Measurements from ENCODE around the gene NUTM1. TPM values are rescaled to one million over a fixed set of nuclear protein-coding genes. Genes with fewer than 3 reads are reported as not detected.

Gene NUTM1
- total and polyA plus RNA-seq, 2 of the 13 experiments (the other 11 are each of a cell fraction or from before 2014, with no cell fraction given): not detected

DNA sequence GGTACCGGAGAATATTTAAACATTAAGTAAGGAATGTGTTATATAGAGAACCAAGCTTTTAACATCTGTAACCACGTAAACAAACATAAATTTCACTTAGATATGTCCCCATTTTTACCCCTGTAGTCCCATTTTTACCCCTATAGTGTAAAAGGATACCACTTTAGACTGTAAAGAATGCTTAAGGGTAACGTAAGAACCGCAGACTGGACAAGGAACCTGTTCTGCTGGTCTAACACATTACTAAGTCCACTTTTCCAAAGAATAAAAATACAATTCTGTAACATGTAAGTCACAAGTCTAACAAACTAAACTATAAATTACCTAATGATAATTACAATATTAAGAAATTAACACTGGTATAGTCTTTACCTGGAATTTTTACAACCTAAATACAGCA, 8.4 kb upstream of the NUTM1 start:
- Histone ChIP-seq H3K9me3 (ENCODE audit: low read length) (no peaks in the 10 kb centered on the region), H3K4me2 (ENCODE audit: low read depth, low read length) (no peak overlapping the region), H3K27me3 (ENCODE audit: control insufficient read depth in 1 of 2, insufficient read depth in 2 of 2, low read length in 2 of 2) (no peaks in the 10 kb centered on the region; a peak in 1 of 5 replicates), H3K4me3 (replicated peaks in 1 of 3; ENCODE audit: insufficient read depth in 1 of 3, low read depth in 2 of 3, low read length in 3 of 3) (no peak overlapping the region), H3K9ac (ENCODE audit: insufficient read depth, low read depth, low read length) (no peak overlapping the region), H2AFZ (ENCODE audit: low read length) (no peak overlapping the region), H3K36me3 (replicated peaks in 1 of 2; ENCODE audit: control insufficient read depth in 1 of 2, insufficient read depth in 2 of 2, low read length in 2 of 2) (0 out of 5 replicates have a peak, but pooled peaks cover 0 to 3% of the 10 kb centered on the region in 2 experiments), H3K4me1 (ENCODE audit: insufficient read depth, low read length) (peaks cover 36% of the 10 kb centered on the region), H3K79me2 (ENCODE audit: insufficient read depth, low read length) (no peaks in the 10 kb centered on the region), H4K20me1 (ENCODE audit: insufficient read depth, low read length) (no peaks in the 10 kb centered on the region), H3K27ac (ENCODE audit: extremely low read length, insufficient read depth, low read length) (no peak overlapping the region)
- 97% methylated on average over 4 of the region's 4 CpGs for WGBS (ENCODE audit: low lambda C conversion rate)
- ChIA-PET POLR2A (no interaction called here), CTCF (ENCODE audit: low intra/inter-chr PET ratio, low total read pairs) (no interaction called here)
- in situ Hi-C loops (cut with HindIII; ENCODE audit: extremely low pct_ligation_motif_present, low pct_unique_long_range_greater_than_20kb) (no loop called here), intact Hi-C loops (cut with micrococcal nuclease; ENCODE audit: unreplicated experiment) (no loop called here)
- BruUV-seq (replicated peaks): no TSS peak
- no peak for DNase-seq (ENCODE audit: low spot score)
- no peak for FAIRE-seq
- ATAC-seq: no peak
- TF ChIP-seq, protein P1, sequence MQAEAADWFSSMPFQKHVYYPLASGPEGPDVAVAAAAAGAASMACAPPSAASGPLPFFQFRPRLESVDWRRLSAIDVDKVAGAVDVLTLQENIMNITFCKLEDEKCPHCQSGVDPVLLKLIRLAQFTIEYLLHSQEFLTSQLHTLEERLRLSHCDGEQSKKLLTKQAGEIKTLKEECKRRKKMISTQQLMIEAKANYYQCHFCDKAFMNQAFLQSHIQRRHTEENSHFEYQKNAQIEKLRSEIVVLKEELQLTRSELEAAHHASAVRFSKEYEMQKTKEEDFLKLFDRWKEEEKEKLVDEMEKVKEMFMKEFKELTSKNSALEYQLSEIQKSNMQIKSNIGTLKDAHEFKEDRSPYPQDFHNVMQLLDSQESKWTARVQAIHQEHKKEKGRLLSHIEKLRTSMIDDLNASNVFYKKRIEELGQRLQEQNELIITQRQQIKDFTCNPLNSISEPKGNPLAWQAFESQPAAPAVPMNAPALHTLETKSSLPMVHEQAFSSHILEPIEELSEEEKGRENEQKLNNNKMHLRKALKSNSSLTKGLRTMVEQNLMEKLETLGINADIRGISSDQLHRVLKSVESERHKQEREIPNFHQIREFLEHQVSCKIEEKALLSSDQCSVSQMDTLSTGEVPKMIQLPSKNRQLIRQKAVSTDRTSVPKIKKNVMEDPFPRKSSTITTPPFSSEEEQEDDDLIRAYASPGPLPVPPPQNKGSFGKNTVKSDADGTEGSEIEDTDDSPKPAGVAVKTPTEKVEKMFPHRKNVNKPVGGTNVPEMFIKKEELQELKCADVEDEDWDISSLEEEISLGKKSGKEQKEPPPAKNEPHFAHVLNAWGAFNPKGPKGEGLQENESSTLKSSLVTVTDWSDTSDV (CRISPR knock-in tag; IDR thresholded peaks at IDR 0.05): no peak
- TF ChIP-seq ZNF484 (CRISPR knock-in tag; IDR thresholded peaks at IDR 0.05; ENCODE audit: borderline replicate concordance, low read depth) (no peak), PHB2 (IDR thresholded peaks at IDR 0.05; ENCODE audit: partially characterized antibody) (no peak), HMG20B (CRISPR knock-in tag; conservative IDR thresholded peaks at IDR 0.05) (no peak), ZNF839 (CRISPR knock-in tag; IDR thresholded peaks at IDR 0.05; ENCODE audit: borderline replicate concordance) (no peak), ZNF232 (CRISPR knock-in tag; IDR thresholded peaks at IDR 0.05; ENCODE audit: borderline replicate concordance) (no peak), ZNF619 (CRISPR knock-in tag; IDR thresholded peaks at IDR 0.05) (no peak), ZFAT (CRISPR knock-in tag; conservative IDR thresholded peaks at IDR 0.05) (no peak), ZNF12 (CRISPR knock-in tag; IDR thresholded peaks at IDR 0.05) (no peak), NFKB2 (CRISPR knock-in tag; IDR thresholded peaks at IDR 0.05; ENCODE audit: borderline replicate concordance) (no peak), ZNF34 (CRISPR knock-in tag; IDR thresholded peaks at IDR 0.05; ENCODE audit: borderline replicate concordance) (no peak)
- TF ChIP-seq, protein P2, sequence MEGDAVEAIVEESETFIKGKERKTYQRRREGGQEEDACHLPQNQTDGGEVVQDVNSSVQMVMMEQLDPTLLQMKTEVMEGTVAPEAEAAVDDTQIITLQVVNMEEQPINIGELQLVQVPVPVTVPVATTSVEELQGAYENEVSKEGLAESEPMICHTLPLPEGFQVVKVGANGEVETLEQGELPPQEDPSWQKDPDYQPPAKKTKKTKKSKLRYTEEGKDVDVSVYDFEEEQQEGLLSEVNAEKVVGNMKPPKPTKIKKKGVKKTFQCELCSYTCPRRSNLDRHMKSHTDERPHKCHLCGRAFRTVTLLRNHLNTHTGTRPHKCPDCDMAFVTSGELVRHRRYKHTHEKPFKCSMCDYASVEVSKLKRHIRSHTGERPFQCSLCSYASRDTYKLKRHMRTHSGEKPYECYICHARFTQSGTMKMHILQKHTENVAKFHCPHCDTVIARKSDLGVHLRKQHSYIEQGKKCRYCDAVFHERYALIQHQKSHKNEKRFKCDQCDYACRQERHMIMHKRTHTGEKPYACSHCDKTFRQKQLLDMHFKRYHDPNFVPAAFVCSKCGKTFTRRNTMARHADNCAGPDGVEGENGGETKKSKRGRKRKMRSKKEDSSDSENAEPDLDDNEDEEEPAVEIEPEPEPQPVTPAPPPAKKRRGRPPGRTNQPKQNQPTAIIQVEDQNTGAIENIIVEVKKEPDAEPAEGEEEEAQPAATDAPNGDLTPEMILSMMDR (CRISPR knock-in tag; IDR thresholded peaks at IDR 0.05): no peak
- TF ChIP-seq, protein P3, sequence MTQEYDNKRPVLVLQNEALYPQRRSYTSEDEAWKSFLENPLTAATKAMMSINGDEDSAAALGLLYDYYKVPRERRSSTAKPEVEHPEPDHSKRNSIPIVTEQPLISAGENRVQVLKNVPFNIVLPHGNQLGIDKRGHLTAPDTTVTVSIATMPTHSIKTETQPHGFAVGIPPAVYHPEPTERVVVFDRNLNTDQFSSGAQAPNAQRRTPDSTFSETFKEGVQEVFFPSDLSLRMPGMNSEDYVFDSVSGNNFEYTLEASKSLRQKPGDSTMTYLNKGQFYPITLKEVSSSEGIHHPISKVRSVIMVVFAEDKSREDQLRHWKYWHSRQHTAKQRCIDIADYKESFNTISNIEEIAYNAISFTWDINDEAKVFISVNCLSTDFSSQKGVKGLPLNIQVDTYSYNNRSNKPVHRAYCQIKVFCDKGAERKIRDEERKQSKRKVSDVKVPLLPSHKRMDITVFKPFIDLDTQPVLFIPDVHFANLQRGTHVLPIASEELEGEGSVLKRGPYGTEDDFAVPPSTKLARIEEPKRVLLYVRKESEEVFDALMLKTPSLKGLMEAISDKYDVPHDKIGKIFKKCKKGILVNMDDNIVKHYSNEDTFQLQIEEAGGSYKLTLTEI (CRISPR knock-in tag; conservative IDR thresholded peaks at IDR 0.05): no peak
- TF ChIP-seq, protein P4, sequence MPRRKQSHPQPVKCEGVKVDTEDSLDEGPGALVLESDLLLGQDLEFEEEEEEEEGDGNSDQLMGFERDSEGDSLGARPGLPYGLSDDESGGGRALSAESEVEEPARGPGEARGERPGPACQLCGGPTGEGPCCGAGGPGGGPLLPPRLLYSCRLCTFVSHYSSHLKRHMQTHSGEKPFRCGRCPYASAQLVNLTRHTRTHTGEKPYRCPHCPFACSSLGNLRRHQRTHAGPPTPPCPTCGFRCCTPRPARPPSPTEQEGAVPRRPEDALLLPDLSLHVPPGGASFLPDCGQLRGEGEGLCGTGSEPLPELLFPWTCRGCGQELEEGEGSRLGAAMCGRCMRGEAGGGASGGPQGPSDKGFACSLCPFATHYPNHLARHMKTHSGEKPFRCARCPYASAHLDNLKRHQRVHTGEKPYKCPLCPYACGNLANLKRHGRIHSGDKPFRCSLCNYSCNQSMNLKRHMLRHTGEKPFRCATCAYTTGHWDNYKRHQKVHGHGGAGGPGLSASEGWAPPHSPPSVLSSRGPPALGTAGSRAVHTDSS (CRISPR knock-in tag; conservative IDR thresholded peaks at IDR 0.05): no peak
- TF ChIP-seq, protein P5, sequence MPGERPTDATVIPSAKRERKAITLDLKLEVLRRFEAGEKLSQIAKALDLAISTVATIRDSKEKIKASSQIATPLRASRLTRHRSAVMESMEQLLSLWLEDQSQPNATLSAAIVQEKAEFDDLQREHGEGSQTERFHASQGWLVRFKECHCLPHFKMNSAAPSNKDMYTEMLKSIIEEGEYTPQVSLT (CRISPR knock-in tag; IDR thresholded peaks at IDR 0.05; ENCODE audit: borderline replicate concordance, low read depth): no peak
- TF ChIP-seq, protein P6, sequence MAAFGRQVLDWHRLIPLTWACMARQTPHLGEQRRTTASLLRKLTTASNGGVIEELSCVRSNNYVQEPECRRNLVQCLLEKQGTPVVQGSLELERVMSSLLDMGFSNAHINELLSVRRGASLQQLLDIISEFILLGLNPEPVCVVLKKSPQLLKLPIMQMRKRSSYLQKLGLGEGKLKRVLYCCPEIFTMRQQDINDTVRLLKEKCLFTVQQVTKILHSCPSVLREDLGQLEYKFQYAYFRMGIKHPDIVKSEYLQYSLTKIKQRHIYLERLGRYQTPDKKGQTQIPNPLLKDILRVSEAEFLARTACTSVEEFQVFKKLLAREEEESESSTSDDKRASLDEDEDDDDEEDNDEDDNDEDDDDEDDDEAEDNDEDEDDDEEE (CRISPR knock-in tag; IDR thresholded peaks at IDR 0.05): no peak
